MM.1S (cell line): ENCODE data around the gene PYGB.

Source experiments
- CTCF ChIP-seq: fragments of 300-600 bp; sonication (generic); IDR thresholded peaks from 2 replicates; pipeline ENCODE4 v1.5.1; 2016; ENCODE audit warnings: antibody characterized with exemption, low read length, mixed read lengths
- EZH2 ChIP-seq: fragments of 300-600 bp; sonication (generic); optimal IDR thresholded peaks from 2 replicates; pipeline ENCODE3; 2017; ENCODE audit warnings: low read depth, mild to moderate bottlenecking, antibody characterized with exemption, low read length, mixed read lengths

DNA sequence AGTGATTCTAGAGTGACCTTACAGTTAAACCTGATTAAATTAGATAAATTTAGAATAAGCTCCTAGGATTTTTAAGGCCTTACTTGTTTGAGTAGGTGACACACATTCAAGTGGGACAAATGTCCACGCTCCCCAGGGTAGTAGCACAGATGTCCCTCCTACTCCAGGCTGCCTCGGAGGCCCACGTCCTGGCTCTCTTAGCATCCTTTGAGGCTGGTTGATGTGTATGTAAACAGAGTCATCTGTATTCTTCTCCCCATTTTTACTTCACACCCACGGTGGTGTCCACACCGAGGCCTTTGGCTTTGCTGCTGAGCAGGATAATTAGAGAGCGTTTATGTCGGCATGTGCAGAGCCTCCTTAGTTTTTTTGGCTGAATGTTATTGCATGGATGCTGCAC lies 36.6 kb upstream of the PYGB start:
- no peak for TF ChIP-seq CTCF
- TF ChIP-seq EZH2 = no peak
